Osteoblast (primary cell): ENCODE data around the gene DTNB. TPM values are rescaled to one million over a fixed set of nuclear protein-coding genes. Genes with fewer than 3 reads are reported as not detected.
A peak's percentile ranks its signal among the peaks of the same experiment; 100 is the strongest.

Experiments used
- DNase-seq: peaks from one replicate; pipeline ENCODE4 v3.0.0; 2011; ENCODE audit warnings: low spot score, mixed read lengths; ENCODE audit not compliant: insufficient read length; ENCODE audit errors: missing footprints
- H2AFZ ChIP-seq: 2 replicates; pipeline ENCODE4 v1.6.0; 2011; ENCODE audit warnings: mild to moderate bottlenecking, low read length
- H3K27ac ChIP-seq: 2 replicates; pipeline ENCODE4 v1.5.1; 2011; ENCODE audit warnings: mild to moderate bottlenecking, low read depth, low read length, moderate library complexity
- H3K27me3 ChIP-seq: 2 replicates; pipeline ENCODE4 v1.6.0; 2012; ENCODE audit warnings: mild to moderate bottlenecking, control low read depth, inconsistent platforms, low read length, moderate library complexity; ENCODE audit not compliant: insufficient read depth
- H3K36me3 ChIP-seq: 2 replicates; pipeline ENCODE4 v1.5.1; 2011; ENCODE audit warnings: mild to moderate bottlenecking, low read length, control low read depth, moderate library complexity; ENCODE audit not compliant: insufficient read depth
- H3K4me1 ChIP-seq: 2 replicates; pipeline ENCODE4 v1.5.1; 2011; ENCODE audit warnings: mild to moderate bottlenecking, low read length, control low read depth, moderate library complexity; ENCODE audit not compliant: insufficient read depth
- H3K4me2 ChIP-seq: 2 replicates; pipeline ENCODE4 v1.6.0; 2011; ENCODE audit warnings: mild to moderate bottlenecking, low read length; ENCODE audit not compliant: insufficient read depth
- H3K4me3 ChIP-seq: fragments of 200-600 bp; sonication (generic); 3 replicates; pipeline ENCODE4 v1.5.1; 2012; ENCODE audit warnings: mild to moderate bottlenecking, low read length, inconsistent platforms; ENCODE audit not compliant: insufficient read depth
- H3K79me2 ChIP-seq: 2 replicates; pipeline ENCODE4 v1.6.0; 2012; ENCODE audit warnings: mild to moderate bottlenecking, low read length, control low read depth, inconsistent platforms; ENCODE audit not compliant: insufficient read depth
- H3K9me3 ChIP-seq: 2 replicates; pipeline ENCODE4 v1.5.1; 2011; ENCODE audit warnings: low read depth, low read length, control low read depth
- H4K20me1 ChIP-seq: 2 replicates; pipeline ENCODE4 v1.6.0; 2012; ENCODE audit warnings: mild to moderate bottlenecking, low read length, control low read depth; ENCODE audit not compliant: insufficient read depth
- total RNA-seq: library from RNA; depleted of rRNA; stranded (reverse); fragments of >200 nt; gene quantifications from 2 replicates; pipeline ENCODE4 v1.2.3, GENCODE V29; 2012
- TF ChIP-seq, protein P1 (sequence below): IDR thresholded peaks from 2 replicates; pipeline ENCODE4 v1.5.1; 2011; ENCODE audit warnings: mild to moderate bottlenecking, low read depth, low read length, moderate library complexity; ENCODE audit errors: extremely low read depth

DTNB gene
- total RNA-seq, 1 donor: 9.8 TPM

DNA sequence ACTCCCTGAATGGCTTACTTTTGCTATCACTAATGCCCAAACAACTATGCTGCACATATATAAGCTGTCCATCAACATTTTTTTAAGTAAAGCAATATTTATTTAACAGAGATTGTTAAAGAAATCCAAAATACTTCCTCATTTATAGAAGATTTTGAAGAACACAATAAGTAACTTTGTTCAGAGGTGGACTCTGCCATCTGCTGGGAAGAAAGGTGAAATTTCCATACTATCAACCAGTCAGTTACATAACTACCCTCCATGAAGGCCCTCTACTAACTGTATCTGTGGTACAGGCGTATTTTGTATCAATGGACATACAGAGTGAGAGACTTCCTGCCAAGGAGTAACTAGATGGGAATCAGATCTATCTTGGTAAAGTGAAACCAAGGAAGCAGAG lies 106.0 kb downstream of the DTNB start:
- no peaks in the 10 kb centered on the region for H3K27me3 ChIP-seq
- no peak overlapping the region for H3K27ac ChIP-seq
- H3K36me3 ChIP-seq: no peaks in the 10 kb centered on the region
- no peaks in the 10 kb centered on the region for H3K9me3 ChIP-seq
- no peak for DNase-seq
- no peak overlapping the region for H3K4me2 ChIP-seq
- no peaks in the 10 kb centered on the region for H3K79me2 ChIP-seq
- no peaks in the 10 kb centered on the region for H4K20me1 ChIP-seq
- H3K4me1 ChIP-seq: peaks cover 4% of the 10 kb centered on the region
- TF ChIP-seq, protein P1, sequence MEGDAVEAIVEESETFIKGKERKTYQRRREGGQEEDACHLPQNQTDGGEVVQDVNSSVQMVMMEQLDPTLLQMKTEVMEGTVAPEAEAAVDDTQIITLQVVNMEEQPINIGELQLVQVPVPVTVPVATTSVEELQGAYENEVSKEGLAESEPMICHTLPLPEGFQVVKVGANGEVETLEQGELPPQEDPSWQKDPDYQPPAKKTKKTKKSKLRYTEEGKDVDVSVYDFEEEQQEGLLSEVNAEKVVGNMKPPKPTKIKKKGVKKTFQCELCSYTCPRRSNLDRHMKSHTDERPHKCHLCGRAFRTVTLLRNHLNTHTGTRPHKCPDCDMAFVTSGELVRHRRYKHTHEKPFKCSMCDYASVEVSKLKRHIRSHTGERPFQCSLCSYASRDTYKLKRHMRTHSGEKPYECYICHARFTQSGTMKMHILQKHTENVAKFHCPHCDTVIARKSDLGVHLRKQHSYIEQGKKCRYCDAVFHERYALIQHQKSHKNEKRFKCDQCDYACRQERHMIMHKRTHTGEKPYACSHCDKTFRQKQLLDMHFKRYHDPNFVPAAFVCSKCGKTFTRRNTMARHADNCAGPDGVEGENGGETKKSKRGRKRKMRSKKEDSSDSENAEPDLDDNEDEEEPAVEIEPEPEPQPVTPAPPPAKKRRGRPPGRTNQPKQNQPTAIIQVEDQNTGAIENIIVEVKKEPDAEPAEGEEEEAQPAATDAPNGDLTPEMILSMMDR: peak; percentile 58
- no peak overlapping the region for H2AFZ ChIP-seq
- H3K4me3 ChIP-seq: no peak overlapping the region

DNA sequence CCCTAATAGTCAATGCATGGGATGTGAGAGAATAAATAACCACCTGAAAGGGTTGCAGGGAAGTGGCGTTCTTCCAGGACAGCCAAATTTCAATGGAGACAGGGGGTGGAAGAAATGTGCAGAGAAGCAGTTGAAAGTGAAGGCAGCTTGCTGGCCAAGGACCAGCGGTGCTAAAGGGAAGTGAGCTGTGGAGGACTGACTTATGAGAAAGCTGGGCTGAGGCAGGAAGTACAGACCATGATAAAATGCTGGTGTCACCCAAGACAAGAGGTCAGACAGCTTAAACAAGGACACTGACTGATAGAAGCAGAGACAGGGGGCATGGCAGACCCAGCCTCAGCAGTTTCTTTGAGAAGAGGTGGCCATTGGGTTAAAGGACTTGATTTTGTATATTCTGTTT lies 106.7 kb downstream of the DTNB start:
- DNase-seq: no peak
- TF ChIP-seq, protein P1: no peak
- Histone ChIP-seq H3K4me1 (peaks cover 4% of the 10 kb centered on the region), H3K4me3 (no peak overlapping the region), H3K27me3 (no peaks in the 10 kb centered on the region), H3K27ac (no peak overlapping the region), H3K36me3 (no peaks in the 10 kb centered on the region), H3K9me3 (no peaks in the 10 kb centered on the region), H4K20me1 (no peaks in the 10 kb centered on the region), H2AFZ (peak overlapping the region; percentile 69), H3K4me2 (no peak overlapping the region), H3K79me2 (no peaks in the 10 kb centered on the region)

DNA sequence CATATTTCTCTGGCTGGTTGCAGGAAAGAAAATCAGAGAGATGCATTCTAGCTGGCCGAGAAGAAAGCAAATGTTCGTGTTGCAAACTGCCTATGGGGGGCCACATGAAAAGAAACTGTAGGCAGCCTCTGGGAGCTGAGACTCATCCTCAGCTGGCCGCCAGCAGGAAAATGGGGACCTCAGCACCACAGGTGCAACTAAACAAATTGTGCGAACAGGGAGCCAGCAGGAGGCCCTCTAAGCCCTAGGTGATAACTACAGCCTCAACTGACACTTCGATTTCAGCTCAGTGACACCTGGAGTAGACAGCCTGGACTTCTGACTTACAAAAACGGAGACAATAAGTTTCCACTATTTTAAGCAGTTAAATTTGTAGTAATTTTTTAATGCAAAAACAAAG lies 107.3 kb downstream of the DTNB start:
- H4K20me1 ChIP-seq: no peaks in the 10 kb centered on the region
- no peak overlapping the region for H3K27ac ChIP-seq
- H2AFZ ChIP-seq: no peak overlapping the region
- TF ChIP-seq, protein P1: no peak
- no peaks in the 10 kb centered on the region for H3K9me3 ChIP-seq
- peaks cover 7% of the 10 kb centered on the region for H3K4me1 ChIP-seq
- H3K4me2 ChIP-seq: no peak overlapping the region
- no peaks in the 10 kb centered on the region for H3K79me2 ChIP-seq
- no peak for DNase-seq
- H3K4me3 ChIP-seq: no peak overlapping the region
- no peaks in the 10 kb centered on the region for H3K36me3 ChIP-seq
- H3K27me3 ChIP-seq: no peaks in the 10 kb centered on the region

DNA sequence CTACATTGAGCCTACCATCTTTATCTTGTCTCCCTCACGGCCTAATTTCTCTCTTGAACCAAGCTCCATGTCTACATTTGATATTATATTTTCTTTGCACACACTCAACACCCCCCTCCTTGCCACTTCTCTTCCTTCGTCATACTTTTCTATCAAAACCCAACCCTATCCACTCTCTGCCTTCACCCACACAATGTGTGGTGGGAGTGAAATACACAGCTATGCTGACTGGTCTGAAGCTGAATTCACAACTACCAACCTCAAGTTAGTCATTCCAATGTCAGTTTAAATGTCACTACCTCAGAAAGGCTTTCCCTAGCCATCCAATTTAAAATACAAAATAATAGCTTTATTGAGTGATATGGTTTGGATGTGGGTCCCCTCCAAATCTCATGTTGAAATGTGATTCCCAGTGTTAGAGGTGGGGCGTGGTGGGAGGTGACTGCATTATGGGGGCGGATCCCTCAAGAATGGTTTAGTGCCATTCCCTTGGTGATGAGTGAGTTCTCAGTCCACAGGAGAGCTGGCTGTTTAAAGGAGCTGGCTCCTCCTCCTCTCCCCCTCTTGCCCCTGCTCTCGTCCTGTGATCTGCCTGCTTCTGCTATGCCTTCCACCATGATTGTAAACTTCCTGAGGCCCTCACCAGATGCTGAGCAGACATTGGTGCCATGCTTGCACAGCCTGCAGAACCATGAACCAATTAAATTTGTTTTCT lies 112.1 kb downstream of the DTNB start:
- Histone ChIP-seq H2AFZ (no peak overlapping the region), H4K20me1 (no peaks in the 10 kb centered on the region), H3K27ac (no peak overlapping the region), H3K9me3 (no peaks in the 10 kb centered on the region), H3K4me2 (no peak overlapping the region), H3K4me1 (peaks cover 17% of the 10 kb centered on the region), H3K79me2 (no peaks in the 10 kb centered on the region), H3K4me3 (no peak overlapping the region), H3K36me3 (no peaks in the 10 kb centered on the region), H3K27me3 (no peaks in the 10 kb centered on the region)
- TF ChIP-seq, protein P1: no peak
- no peak for DNase-seq
